DOHH2 (cell line): ENCODE measurements around the gene ALG3.

Source experiments
- CTCF ChIP-seq: fragments of 200-600 bp; sonication (generic); IDR thresholded peaks from one replicate; pipeline ENCODE4 v1.5.1; 2014; ENCODE audit warnings: antibody characterized with exemption, mild to moderate bottlenecking, low read depth, low read length; ENCODE audit not compliant: poor library complexity, severe bottlenecking
- EZH2phosphoT487 ChIP-seq: fragments of 200-600 bp; sonication (generic); IDR thresholded peaks from 2 replicates; pipeline ENCODE4 v1.6.1; 2017; ENCODE audit warnings: borderline replicate concordance, mild to moderate bottlenecking, antibody characterized with exemption, low read length, moderate library complexity, mixed read lengths

- TF ChIP-seq CTCF (no peak), EZH2phosphoT487 (no peak)
Measured at GRCh38 chr3:184233127-184233843, 15.5 kb downstream of the ALG3 start.
